ENCODE data around the gene AATK. TPM values are rescaled to one million over a fixed set of nuclear protein-coding genes. Genes with fewer than 3 reads are reported as not detected.

AATK gene
- total and polyA plus RNA-seq, 2 experiments from 2014 or later: 5.7 to 6.3 TPM

DNA sequence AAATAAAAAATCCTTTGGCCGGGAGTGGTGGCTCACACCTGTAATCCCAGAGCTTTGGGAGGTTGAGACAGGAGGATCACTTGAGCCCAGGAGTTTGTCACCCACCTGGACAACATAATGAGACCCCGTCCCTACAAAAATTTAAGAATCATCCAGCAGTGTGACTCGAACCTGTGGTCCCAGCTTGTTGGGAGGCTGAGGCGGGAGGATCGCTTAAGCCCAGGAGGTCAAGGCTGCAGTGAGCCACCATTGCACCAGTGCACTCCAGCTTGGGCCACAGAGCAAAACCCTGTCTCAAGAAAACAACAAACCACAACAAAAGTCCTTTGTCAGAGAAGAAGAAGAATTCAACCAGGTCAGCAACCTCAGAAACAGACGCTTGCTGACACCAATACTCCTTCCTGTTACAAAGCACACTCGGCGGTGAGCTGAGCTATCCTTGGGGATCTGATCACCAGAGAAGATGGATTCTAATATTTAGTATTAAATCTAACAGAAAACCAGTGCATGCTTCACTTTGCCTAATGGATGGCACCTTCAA is 13.7 kb downstream of the AATK start:
- no peak overlapping the region for H2AFZ ChIP-seq
- no peaks in the 10 kb centered on the region for H3K79me2 ChIP-seq
- DNase-seq (ENCODE audit: low spot score): no peak
- no peak overlapping the region for H3K4me2 ChIP-seq
- no peak overlapping the region for H3K4me3 ChIP-seq
- H3K27ac ChIP-seq: no peak overlapping the region
- 86% methylated on average over 8 of the region's 8 CpGs for WGBS (ENCODE audit: low lambda C conversion rate, missing lambda C conversion rate)
- H3K9me2 ChIP-seq (replicated peaks; ENCODE audit: insufficient read depth): no peaks in the 10 kb centered on the region
- no peaks in the 10 kb centered on the region for H3K36me3 ChIP-seq (replicated peaks; ENCODE audit: insufficient read depth, low read depth)
- H3K9me3 ChIP-seq (ENCODE audit: low read depth): no peaks in the 10 kb centered on the region
- no peaks in the 10 kb centered on the region for H3K4me1 ChIP-seq (ENCODE audit: insufficient read depth)
- TF ChIP-seq EZH2phosphoT487 (IDR thresholded peaks at IDR 0.05; ENCODE audit: low read depth, severe bottlenecking, unreplicated experiment) (no peak), EZH2 (IDR thresholded peaks at IDR 0.05; ENCODE audit: borderline replicate concordance) (no peak), CTCF (IDR thresholded peaks at IDR 0.05; ENCODE audit: poor library complexity) (no peak)
- no peaks in the 10 kb centered on the region for H3K27me3 ChIP-seq
- no peaks in the 10 kb centered on the region for H4K20me1 ChIP-seq (ENCODE audit: insufficient read depth, poor library complexity, severe bottlenecking)

- H3K36me3 ChIP-seq (replicated peaks; ENCODE audit: insufficient read depth, low read depth): no peaks in the 10 kb centered on the region
- H3K4me3 ChIP-seq: no peak overlapping the region
- WGBS (ENCODE audit: low lambda C conversion rate, missing lambda C conversion rate): 89% methylated on average over 12 of the region's 13 CpGs
- H3K4me1 ChIP-seq (ENCODE audit: insufficient read depth): no peaks in the 10 kb centered on the region
- TF ChIP-seq CTCF (IDR thresholded peaks at IDR 0.05; ENCODE audit: poor library complexity) (no peak), EZH2phosphoT487 (IDR thresholded peaks at IDR 0.05; ENCODE audit: low read depth, severe bottlenecking, unreplicated experiment) (no peak), EZH2 (IDR thresholded peaks at IDR 0.05; ENCODE audit: borderline replicate concordance) (no peak)
- no peaks in the 10 kb centered on the region for H3K9me2 ChIP-seq (replicated peaks; ENCODE audit: insufficient read depth)
- H3K27ac ChIP-seq: no peak overlapping the region
- no peaks in the 10 kb centered on the region for H3K79me2 ChIP-seq
- H4K20me1 ChIP-seq (ENCODE audit: insufficient read depth, poor library complexity, severe bottlenecking): no peaks in the 10 kb centered on the region
- H3K9me3 ChIP-seq (ENCODE audit: low read depth): no peaks in the 10 kb centered on the region
- no peak overlapping the region for H3K4me2 ChIP-seq
- no peaks in the 10 kb centered on the region for H3K27me3 ChIP-seq
- no peak overlapping the region for H2AFZ ChIP-seq
- no peak for DNase-seq (ENCODE audit: low spot score)
Measured at GRCh38 chr17:81151278-81151677, 14.7 kb downstream of the AATK start.

- no peaks in the 10 kb centered on the region for H3K9me3 ChIP-seq (ENCODE audit: low read depth)
- H3K27me3 ChIP-seq: no peaks in the 10 kb centered on the region
- H4K20me1 ChIP-seq (ENCODE audit: insufficient read depth, poor library complexity, severe bottlenecking): no peaks in the 10 kb centered on the region
- no peak overlapping the region for H2AFZ ChIP-seq
- H3K4me2 ChIP-seq: no peak overlapping the region
- no peak for TF ChIP-seq CTCF (IDR thresholded peaks at IDR 0.05; ENCODE audit: poor library complexity)
- TF ChIP-seq EZH2phosphoT487 (IDR thresholded peaks at IDR 0.05; ENCODE audit: low read depth, severe bottlenecking, unreplicated experiment): no peak
- no peak for TF ChIP-seq EZH2 (IDR thresholded peaks at IDR 0.05; ENCODE audit: borderline replicate concordance)
- 84% methylated on average over 13 of the region's 14 CpGs for WGBS (ENCODE audit: low lambda C conversion rate, missing lambda C conversion rate)
- no peak overlapping the region for H3K4me3 ChIP-seq
- H3K9me2 ChIP-seq (replicated peaks; ENCODE audit: insufficient read depth): no peaks in the 10 kb centered on the region
- no peaks in the 10 kb centered on the region for H3K4me1 ChIP-seq (ENCODE audit: insufficient read depth)
- DNase-seq (ENCODE audit: low spot score): no peak
- no peaks in the 10 kb centered on the region for H3K36me3 ChIP-seq (replicated peaks; ENCODE audit: insufficient read depth, low read depth)
- H3K79me2 ChIP-seq: no peaks in the 10 kb centered on the region
- H3K27ac ChIP-seq: no peak overlapping the region
Measured at GRCh38 chr17:81150377-81151077, 15.5 kb downstream of the AATK start.

Measured in hepatocyte (in vitro differentiated cells).